K562 (cell line): ENCODE data around the gene LTA. TPM values are rescaled to one million over a fixed set of nuclear protein-coding genes. Genes with fewer than 3 reads are reported as not detected.

Source experiments
- polyA plus RNA-seq, 8 experiments: library from polyadenylated mRNA; depleted of rRNA in 4 of 8; stranded (reverse) in 5 of 8; unstranded in 3 of 8; fragments of >200 nt; fragmentation: Nextera tagmentation in 2 of 8; fragmentation: Illumina TruSeq in 1 of 8; extraction: Ambion mirVana in 2 of 8; extraction: Trizol in 1 of 8; gene quantifications; 2 replicates each; pipeline versions ENCODE4 v1.2.1 to v1.2.3, GENCODE V29; 2011 to 2014; ENCODE audit warnings: inconsistent platforms in 1 of 8, missing spikeins in 1 of 8
- small RNA-seq: library from RNA; depleted of rRNA; stranded (forward); fragments of <200 nt; gene quantifications from one replicate; pipeline ENCODE3, GENCODE V24; 2014
- total RNA-seq, 7 experiments: library from RNA; depleted of rRNA in 6 of 7; stranded (reverse); fragments of >200 nt in 6 of 7; fragmentation: Illumina TruSeq in 2 of 7; extraction: Trizol in 2 of 7; gene quantifications; 2 replicates each; pipeline versions ENCODE4 v1.2.1 to v1.2.3, GENCODE V29; 2011 to 2021; ENCODE audit warnings: low replicate concordance in 1 of 7

The LTA gene
- total and polyA plus RNA-seq, 9 of the 15 experiments (the other 6 are each of a cell fraction or from before 2014, with no cell fraction given), result 0.80 TPM; not detected in 8

Small RNAs within 50 kb of the gene (small RNA-seq; reads per million reads assigned to genes)
- 22.4 reads per million, percentile 97 among the genes with 10 or more reads in this experiment for gene SNORA38
- 488 reads per million, percentile 99 among the genes with 10 or more reads in this experiment for gene SNORD117
- gene SNORD84, result not detected
- not detected for gene UQCRHP1

Other genes starting within 250 kb of the LTA start
Only the 7 nearest of the 34 such genes appear.
- gene DDX39B, start 30.3 kb upstream of the LTA start, total RNA-seq (2014; rRNA removed), result 769 and 923 TPM in 2 replicates
- gene DDX39B, start 30.3 kb upstream of the LTA start, total RNA-seq (2014; rRNA removed; fragmentation: Illumina TruSeq; extraction: Trizol), result 541 and 592 TPM in 2 replicates
- gene DDX39B, start 30.3 kb upstream of the LTA start, total RNA-seq (2015; rRNA removed; fragmentation: Illumina TruSeq; extraction: Trizol), result 468 and 485 TPM in 2 replicates
- gene DDX39B, start 30.3 kb upstream of the LTA start, total RNA-seq (2021), result 539 and 597 TPM in 2 replicates
- 665 and 668 TPM in 2 replicates for gene DDX39B, start 30.3 kb upstream of the LTA start, polyA plus RNA-seq (2011; rRNA removed)
- gene DDX39B, start 30.3 kb upstream of the LTA start, polyA plus RNA-seq (2014; fragmentation: Illumina TruSeq; extraction: Trizol), result 542 and 628 TPM in 2 replicates
- 100 to 1,000 TPM; 479 to 565 TPM for gene DDX39B, start 30.3 kb upstream of the LTA start, polyA plus RNA-seq (2014; fragmentation: Nextera tagmentation; extraction: Ambion mirVana)
- gene DDX39B, start 30.3 kb upstream of the LTA start, polyA plus RNA-seq (2014; rRNA removed), result 869 and 906 TPM in 2 replicates
- gene ATP6V1G2, start 25.7 kb upstream of the LTA start, total RNA-seq (2014; rRNA removed), result 0.12 and 0.14 TPM in 2 replicates
- 0.29 and 0.32 TPM in 2 replicates for gene ATP6V1G2, start 25.7 kb upstream of the LTA start, total RNA-seq (2014; rRNA removed; fragmentation: Illumina TruSeq; extraction: Trizol)
- 0.33 and 0.57 TPM in 2 replicates for gene ATP6V1G2, start 25.7 kb upstream of the LTA start, total RNA-seq (2015; rRNA removed; fragmentation: Illumina TruSeq; extraction: Trizol)
- 0.47 and 0.49 TPM in 2 replicates for gene ATP6V1G2, start 25.7 kb upstream of the LTA start, total RNA-seq (2021)
- 1.0 and 1.5 TPM in 2 replicates for gene ATP6V1G2, start 25.7 kb upstream of the LTA start, polyA plus RNA-seq (2011; rRNA removed)
- gene ATP6V1G2, start 25.7 kb upstream of the LTA start, polyA plus RNA-seq (2014; fragmentation: Illumina TruSeq; extraction: Trizol), result 0.55 and 1.1 TPM in 2 replicates
- under 1 TPM; 0.15 to 0.17 TPM for gene ATP6V1G2, start 25.7 kb upstream of the LTA start, polyA plus RNA-seq (2014; fragmentation: Nextera tagmentation; extraction: Ambion mirVana)
- gene ATP6V1G2, start 25.7 kb upstream of the LTA start, polyA plus RNA-seq (2014; rRNA removed), result 0.38 and 0.78 TPM in 2 replicates
- 32.9 and 33.1 TPM in 2 replicates for gene NFKBIL1, start 24.7 kb upstream of the LTA start, total RNA-seq (2014; rRNA removed)
- gene NFKBIL1, start 24.7 kb upstream of the LTA start, total RNA-seq (2014; rRNA removed; fragmentation: Illumina TruSeq; extraction: Trizol), result 5.8 and 7.6 TPM in 2 replicates
- 17.0 and 18.1 TPM in 2 replicates for gene NFKBIL1, start 24.7 kb upstream of the LTA start, total RNA-seq (2015; rRNA removed; fragmentation: Illumina TruSeq; extraction: Trizol)
- gene NFKBIL1, start 24.7 kb upstream of the LTA start, total RNA-seq (2021), result 24.7 and 28.7 TPM in 2 replicates
- 5.7 and 9.0 TPM in 2 replicates for gene NFKBIL1, start 24.7 kb upstream of the LTA start, polyA plus RNA-seq (2011; rRNA removed)
- 4.3 and 14.0 TPM in 2 replicates for gene NFKBIL1, start 24.7 kb upstream of the LTA start, polyA plus RNA-seq (2014; fragmentation: Illumina TruSeq; extraction: Trizol)
- gene NFKBIL1, start 24.7 kb upstream of the LTA start, polyA plus RNA-seq (2014; fragmentation: Nextera tagmentation; extraction: Ambion mirVana), result under 1 TPM; 0.49 to 0.59 TPM
- 26.6 and 32.6 TPM in 2 replicates for gene NFKBIL1, start 24.7 kb upstream of the LTA start, polyA plus RNA-seq (2014; rRNA removed)
- gene TNF, start 3.3 kb downstream of the LTA start, total RNA-seq (2014; rRNA removed), result not detected in 2 replicates
- gene TNF, start 3.3 kb downstream of the LTA start, total RNA-seq (2014; rRNA removed; fragmentation: Illumina TruSeq; extraction: Trizol), result not detected in 2 replicates
- gene TNF, start 3.3 kb downstream of the LTA start, total RNA-seq (2015; rRNA removed; fragmentation: Illumina TruSeq; extraction: Trizol), result not detected in 2 replicates
- gene TNF, start 3.3 kb downstream of the LTA start, total RNA-seq (2021), result 0.36 and 0.40 TPM in 2 replicates
- gene TNF, start 3.3 kb downstream of the LTA start, polyA plus RNA-seq (2011; rRNA removed), result not detected in 2 replicates
- not detected in 2 replicates for gene TNF, start 3.3 kb downstream of the LTA start, polyA plus RNA-seq (2014; fragmentation: Illumina TruSeq; extraction: Trizol)
- gene TNF, start 3.3 kb downstream of the LTA start, polyA plus RNA-seq (2014; fragmentation: Nextera tagmentation; extraction: Ambion mirVana), result not detected
- 0.08 TPM in 1 of 2 replicates, not detected in the other for gene TNF, start 3.3 kb downstream of the LTA start, polyA plus RNA-seq (2014; rRNA removed)
- gene LTB, start 10.1 kb downstream of the LTA start, total RNA-seq (2014; rRNA removed), result not detected in 2 replicates
- gene LTB, start 10.1 kb downstream of the LTA start, total RNA-seq (2014; rRNA removed; fragmentation: Illumina TruSeq; extraction: Trizol), result not detected in 2 replicates
- gene LTB, start 10.1 kb downstream of the LTA start, total RNA-seq (2015; rRNA removed; fragmentation: Illumina TruSeq; extraction: Trizol), result 0.30 TPM in 1 of 2 replicates, not detected in the other
- 0.51 and 1.0 TPM in 2 replicates for gene LTB, start 10.1 kb downstream of the LTA start, total RNA-seq (2021)
- 0.11 TPM in 1 of 2 replicates, not detected in the other for gene LTB, start 10.1 kb downstream of the LTA start, polyA plus RNA-seq (2011; rRNA removed)
- gene LTB, start 10.1 kb downstream of the LTA start, polyA plus RNA-seq (2014; fragmentation: Illumina TruSeq; extraction: Trizol), result not detected in 2 replicates
- gene LTB, start 10.1 kb downstream of the LTA start, polyA plus RNA-seq (2014; fragmentation: Nextera tagmentation; extraction: Ambion mirVana), result not detected
- 0.07 and 0.27 TPM in 2 replicates for gene LTB, start 10.1 kb downstream of the LTA start, polyA plus RNA-seq (2014; rRNA removed)
- 0.49 and 0.82 TPM in 2 replicates for gene LST1, start 14.0 kb downstream of the LTA start, total RNA-seq (2014; rRNA removed)
- 0.99 and 1.3 TPM in 2 replicates for gene LST1, start 14.0 kb downstream of the LTA start, total RNA-seq (2014; rRNA removed; fragmentation: Illumina TruSeq; extraction: Trizol)
- 7.6 and 7.8 TPM in 2 replicates for gene LST1, start 14.0 kb downstream of the LTA start, total RNA-seq (2015; rRNA removed; fragmentation: Illumina TruSeq; extraction: Trizol)
- 1.7 and 1.9 TPM in 2 replicates for gene LST1, start 14.0 kb downstream of the LTA start, total RNA-seq (2021)
- 1.3 and 2.5 TPM in 2 replicates for gene LST1, start 14.0 kb downstream of the LTA start, polyA plus RNA-seq (2011; rRNA removed)
- 1.7 and 2.4 TPM in 2 replicates for gene LST1, start 14.0 kb downstream of the LTA start, polyA plus RNA-seq (2014; fragmentation: Illumina TruSeq; extraction: Trizol)
- gene LST1, start 14.0 kb downstream of the LTA start, polyA plus RNA-seq (2014; fragmentation: Nextera tagmentation; extraction: Ambion mirVana), result 1 to 10 TPM; 1.8 to 2.0 TPM
- 1.3 and 1.5 TPM in 2 replicates for gene LST1, start 14.0 kb downstream of the LTA start, polyA plus RNA-seq (2014; rRNA removed)
- not detected in 2 replicates for gene NCR3, start 20.7 kb downstream of the LTA start, total RNA-seq (2014; rRNA removed)
- 0.22 TPM in 2 replicates for gene NCR3, start 20.7 kb downstream of the LTA start, total RNA-seq (2014; rRNA removed; fragmentation: Illumina TruSeq; extraction: Trizol)
- gene NCR3, start 20.7 kb downstream of the LTA start, total RNA-seq (2015; rRNA removed; fragmentation: Illumina TruSeq; extraction: Trizol), result 0.29 and 0.94 TPM in 2 replicates
- gene NCR3, start 20.7 kb downstream of the LTA start, total RNA-seq (2021), result 0.67 and 0.86 TPM in 2 replicates
- 0.84 and 1.3 TPM in 2 replicates for gene NCR3, start 20.7 kb downstream of the LTA start, polyA plus RNA-seq (2011; rRNA removed)
- gene NCR3, start 20.7 kb downstream of the LTA start, polyA plus RNA-seq (2014; fragmentation: Illumina TruSeq; extraction: Trizol), result 0.40 and 0.93 TPM in 2 replicates
- 1 to 10 TPM; 1.3 to 1.9 TPM for gene NCR3, start 20.7 kb downstream of the LTA start, polyA plus RNA-seq (2014; fragmentation: Nextera tagmentation; extraction: Ambion mirVana)
- 0.84 and 0.88 TPM in 2 replicates for gene NCR3, start 20.7 kb downstream of the LTA start, polyA plus RNA-seq (2014; rRNA removed)